Inferior parietal cortex (tissue), 1 donor: ENCODE results near the gene ATG13.
"Not testable (repeated sequence)": the region's sequence is repeated elsewhere in the genome, so short reads cannot be mapped to it uniquely, and the experiment has no call there.

Experiments
- DNase-seq: peaks from one replicate; pipeline ENCODE4 v3.0.0-alpha.2; 2016; ENCODE audit errors: extremely low spot score

Gene ATG13

DNA sequence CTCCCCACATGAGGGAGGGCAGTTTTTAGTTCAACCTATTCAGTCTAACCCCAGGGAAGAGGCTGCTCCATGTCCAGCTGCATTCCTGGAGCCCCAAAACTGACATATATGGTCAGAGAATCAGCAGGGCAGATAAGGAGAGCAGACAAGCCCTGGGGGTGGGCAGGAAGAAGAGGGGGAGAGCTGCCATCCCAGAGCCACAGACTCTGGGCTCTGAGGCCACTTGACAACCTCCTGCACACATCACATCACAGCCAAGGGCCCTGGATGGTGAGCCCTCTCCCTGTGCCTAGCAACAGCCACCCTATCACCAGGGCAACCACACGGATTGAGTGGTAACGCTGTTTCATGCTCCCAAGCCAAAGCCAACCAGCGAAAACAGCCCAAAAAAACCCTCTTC, 80.0 kb downstream of the ATG13 start:
- DNase-seq: peak; percentile 56

DNA sequence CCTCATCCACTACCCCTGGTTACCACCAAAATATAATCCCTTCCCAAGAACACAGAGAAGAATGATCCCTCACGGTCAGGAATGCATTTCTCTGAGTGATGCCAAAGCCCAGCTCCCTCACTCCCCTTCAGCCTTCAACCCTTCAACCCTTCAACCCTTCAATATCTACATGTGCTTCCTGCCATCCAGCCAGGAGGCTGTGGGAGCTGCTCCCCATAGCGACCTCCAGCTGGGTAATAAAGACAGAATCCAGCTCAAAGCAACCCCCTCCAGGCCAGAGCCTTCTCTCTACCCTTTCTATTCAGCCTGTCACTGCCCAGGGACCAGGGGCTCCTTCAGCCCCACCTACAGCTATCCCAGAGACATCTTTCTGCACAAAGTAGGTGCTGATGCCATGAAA, 80.4 kb downstream of the ATG13 start:
- DNase-seq: no peak

DNA sequence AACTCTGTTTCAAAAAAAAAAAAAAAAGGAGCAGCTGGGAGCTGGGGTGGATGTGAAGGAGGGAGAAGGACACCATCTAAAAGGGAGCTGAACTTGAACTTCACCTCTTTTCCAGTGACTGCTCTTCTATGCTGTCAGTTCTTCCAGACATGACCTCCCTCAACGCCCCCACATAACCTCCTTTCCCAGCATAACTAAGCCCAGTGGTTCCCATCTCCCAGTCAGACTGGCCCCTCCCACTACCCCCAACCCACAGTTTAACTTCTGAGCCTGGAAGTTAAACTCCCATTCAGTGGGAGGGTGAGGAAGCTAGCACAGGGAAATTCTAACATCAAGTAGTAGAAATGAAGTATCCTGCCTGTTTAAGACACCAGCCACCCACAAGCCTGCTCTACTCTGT, 81.2 kb downstream of the ATG13 start:
- DNase-seq: no peak

GRCh38 chr11:46700241-46701077, 83.1 kb downstream of the ATG13 start, which contains the start of the genes ARHGAP1 and ZNF408:
Gene ARHGAP1, minus strand, starts transcription at chr11:46700619. Its CDS starts 4,512 bp downstream, at chr11:46696107.
Gene ZNF408, plus strand, starts transcription at chr11:46701031. Its CDS starts 17 bp downstream, at chr11:46701048.
- DNase-seq: peak; percentile 97

DNA sequence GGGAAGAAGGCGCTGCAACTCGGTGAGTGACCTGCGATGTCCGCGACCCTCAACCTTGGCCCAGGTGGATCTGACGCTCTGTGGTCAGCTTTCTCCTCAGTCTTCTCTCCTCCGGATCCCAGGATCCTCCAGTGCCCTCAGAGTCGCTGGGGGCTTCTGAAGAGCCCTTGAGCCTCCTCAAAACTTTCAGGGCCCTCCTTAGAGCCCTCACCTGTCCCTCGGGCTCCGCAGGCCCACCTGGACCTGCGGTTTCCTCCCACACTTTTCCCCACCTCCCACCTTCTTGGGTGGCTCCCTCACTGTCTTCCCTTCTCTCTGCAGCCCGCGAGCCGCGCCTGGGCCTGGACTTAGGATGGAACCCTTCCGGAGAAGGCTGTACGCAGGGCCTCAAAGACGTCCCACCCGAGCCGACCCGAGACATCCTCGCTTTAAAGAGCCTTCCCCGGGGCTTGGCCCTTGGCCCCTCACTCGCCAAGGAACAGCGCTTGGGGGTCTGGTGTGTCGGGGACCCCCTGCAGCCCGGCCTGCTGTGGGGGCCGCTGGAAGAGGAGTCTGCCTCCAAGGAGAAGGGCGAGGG, 83.8 kb downstream of the ATG13 start:
- DNase-seq: no peak

DNA sequence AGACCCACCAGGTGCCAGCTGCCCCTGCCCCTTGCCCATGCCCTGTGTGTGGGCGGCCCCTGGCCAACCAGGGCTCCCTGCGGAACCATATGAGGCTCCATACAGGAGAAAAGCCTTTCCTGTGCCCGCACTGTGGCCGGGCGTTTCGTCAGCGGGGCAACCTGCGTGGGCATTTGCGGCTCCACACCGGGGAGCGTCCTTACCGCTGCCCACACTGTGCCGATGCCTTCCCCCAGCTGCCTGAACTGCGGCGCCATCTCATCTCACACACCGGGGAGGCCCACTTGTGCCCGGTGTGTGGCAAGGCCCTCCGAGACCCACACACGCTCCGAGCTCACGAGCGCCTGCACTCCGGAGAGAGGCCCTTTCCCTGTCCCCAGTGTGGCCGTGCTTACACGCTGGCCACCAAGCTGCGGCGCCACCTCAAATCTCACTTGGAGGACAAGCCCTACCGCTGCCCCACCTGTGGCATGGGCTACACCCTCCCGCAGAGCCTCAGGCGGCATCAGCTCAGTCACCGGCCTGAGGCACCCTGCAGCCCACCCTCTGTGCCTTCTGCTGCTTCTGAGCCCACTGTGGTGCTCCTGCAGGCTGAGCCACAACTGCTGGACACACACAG, 87.8 kb downstream of the ATG13 start:
- DNase-seq: no peak

GRCh38 chr11:46706886-46707285, 89.5 kb downstream of the ATG13 start:
- DNase-seq: no peak

GRCh38 chr11:46709351-46709750, 92.0 kb downstream of the ATG13 start:
- DNase-seq: not testable (repeated sequence)

- peak; percentile 63 for DNase-seq
Measured at GRCh38 chr11:46710821-46711269, 93.5 kb downstream of the ATG13 start.

DNA sequence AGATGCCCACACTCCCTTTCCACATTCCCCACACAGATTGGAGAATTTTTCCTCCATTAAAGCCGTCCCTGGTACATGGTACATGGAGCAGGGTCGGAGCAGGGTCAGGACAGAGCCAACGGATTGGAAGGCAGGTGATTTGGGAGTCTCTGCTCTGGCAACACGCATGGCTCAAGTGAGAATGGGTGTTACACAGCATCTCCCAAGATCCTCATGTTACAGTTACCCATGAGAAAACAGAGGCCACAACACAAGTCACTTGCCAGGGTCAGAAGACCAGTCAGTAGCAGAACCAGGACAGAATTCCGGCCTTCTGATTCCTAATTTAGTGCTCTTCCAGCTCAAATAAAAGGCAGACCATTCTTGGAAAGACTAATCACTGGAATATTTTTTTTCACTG, 94.0 kb downstream of the ATG13 start:
- DNase-seq: no peak

DNA sequence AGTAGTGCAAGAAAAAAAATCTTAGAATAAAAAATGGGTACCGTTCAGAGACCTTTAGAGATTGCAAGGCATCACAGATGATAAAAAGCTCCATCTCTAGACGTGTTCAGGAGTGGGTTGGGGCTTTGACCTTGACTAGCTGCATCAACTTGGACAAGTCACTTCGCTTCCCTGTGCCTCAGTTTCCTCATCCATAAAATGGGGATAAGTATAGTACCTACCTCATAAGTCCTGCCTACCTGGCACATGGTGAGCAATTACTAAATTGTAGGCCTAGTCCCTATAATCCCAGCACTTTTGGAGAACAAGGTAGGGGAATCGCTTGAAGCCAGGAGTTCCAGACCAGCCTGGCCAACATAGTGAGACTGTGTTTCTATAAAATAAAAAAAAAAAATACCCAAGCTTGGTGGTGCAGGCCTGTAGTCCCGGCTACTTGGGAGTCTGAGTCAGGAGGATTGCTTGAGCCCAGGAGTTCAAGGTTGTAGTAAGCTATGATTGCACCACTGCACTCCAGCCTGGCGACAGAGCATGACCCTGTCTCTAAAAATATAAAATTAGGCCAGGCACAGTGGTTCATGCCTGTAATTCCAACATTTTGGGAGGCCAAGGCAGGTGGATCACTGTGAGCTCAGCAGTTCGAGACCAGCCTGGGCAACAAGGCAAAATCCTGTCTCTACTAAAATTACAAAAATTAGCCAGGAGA, 95.7 kb downstream of the ATG13 start:
- no peak for DNase-seq

DNA sequence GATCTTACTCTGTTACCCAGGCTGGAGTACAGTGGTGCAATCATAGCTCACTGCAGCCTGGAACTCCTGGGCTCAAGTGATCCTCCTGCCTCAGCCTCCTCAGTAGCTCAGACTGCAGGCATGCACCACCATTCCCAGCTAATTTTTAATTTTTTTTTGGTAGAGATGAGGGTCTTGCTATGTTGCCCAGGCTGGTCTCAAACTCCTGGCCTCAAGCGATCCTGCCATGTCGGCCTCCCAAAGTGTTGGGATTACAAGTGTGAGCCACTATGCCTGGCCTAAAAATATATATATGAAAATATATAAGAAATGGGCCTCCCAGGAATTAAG, 100.4 kb downstream of the ATG13 start:
- not testable (repeated sequence) for DNase-seq

DNA sequence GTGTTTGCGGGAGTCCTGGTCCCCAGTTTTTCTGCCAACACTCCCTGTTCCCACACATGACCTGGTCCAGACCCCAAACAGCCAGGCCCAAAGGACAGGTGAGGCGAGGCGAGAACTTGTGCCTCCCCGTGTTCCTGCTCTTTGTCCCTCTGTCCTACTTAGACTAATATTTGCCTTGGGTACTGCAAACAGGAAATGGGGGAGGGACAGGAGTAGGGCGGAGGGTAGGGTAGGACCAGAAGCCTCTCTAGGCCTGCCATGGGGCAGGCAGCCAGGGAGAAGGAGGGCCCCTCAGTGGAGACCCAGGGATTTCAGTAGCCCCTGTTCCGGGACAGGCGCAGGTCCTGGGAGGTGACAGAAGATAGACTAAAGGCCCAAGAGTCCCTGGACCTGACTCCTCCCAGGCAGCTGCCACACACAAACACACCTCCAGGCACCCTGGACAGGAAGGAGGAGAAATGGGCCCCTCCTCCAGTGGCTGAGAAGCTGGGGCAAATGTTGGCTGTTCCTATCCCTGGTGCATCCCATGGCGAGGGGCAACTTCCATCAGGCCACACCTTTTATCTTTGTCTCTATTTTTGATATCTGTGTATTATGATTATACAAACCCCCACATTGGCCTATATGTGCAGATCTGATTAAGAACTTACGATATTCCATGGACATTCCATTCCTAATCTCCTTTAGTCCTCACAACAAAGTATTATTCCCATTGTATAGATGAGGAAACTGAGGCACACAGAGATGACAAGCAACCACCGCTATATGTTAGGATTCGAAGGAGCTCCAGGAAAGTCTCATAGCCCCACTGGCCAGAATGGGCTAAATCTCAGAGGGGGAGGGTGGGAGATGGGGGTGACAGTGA, 101.0 kb downstream of the ATG13 start:
- no peak for DNase-seq

GRCh38 chr11:46719048-46719542, 101.7 kb downstream of the ATG13 start, which contains the start of gene F2:
Gene F2, plus strand, starts transcription at chr11:46719213. Its CDS starts 23 bp downstream, at chr11:46719236.
- no peak for DNase-seq

DNA sequence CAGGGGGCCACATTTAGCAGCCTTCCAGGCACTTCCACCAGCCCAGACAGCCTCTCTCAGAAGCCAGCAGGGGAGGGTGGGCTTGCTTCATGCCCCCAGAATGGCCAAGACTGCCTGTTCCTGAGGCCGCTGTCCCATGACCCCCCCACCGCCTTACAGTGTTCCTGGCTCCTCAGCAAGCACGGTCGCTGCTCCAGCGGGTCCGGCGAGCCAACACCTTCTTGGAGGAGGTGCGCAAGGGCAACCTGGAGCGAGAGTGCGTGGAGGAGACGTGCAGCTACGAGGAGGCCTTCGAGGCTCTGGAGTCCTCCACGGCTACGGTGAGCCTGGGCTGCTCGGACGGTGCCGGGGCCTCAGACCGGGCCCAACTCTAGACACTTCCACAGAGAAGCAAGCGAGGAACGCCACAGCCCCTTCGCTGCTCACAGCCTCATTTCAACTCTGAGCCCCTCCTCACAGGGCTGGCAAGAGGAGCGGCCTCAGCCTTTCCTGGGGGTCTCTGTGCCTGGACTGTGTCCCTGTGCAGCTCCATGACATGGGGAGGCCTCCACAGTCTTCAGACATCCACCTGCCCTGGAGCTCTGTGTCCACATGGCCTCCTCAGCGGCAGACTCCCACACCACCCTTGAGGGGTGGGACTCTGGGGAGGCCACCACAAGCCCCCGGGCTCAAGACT, 102.3 kb downstream of the ATG13 start:
- no peak for DNase-seq

DNA sequence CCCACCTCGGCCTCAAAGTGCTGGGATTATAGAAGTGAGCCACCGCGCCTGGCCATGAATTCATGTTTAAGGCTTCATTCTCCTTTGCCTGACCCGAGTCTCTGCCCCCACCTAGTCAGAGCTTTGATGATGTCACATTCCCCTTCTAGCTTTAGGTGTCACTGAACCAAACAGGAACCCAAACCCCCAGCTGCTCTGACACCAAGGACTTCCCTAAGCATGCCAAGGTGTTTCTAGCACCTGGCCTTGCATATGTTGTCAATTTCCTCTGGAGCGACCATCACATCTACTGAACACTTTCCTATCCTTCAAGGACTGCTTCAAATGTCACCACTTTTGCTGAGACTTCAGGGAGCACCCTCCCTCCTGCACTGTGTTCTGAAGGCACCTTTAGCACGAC, 103.9 kb downstream of the ATG13 start:
- DNase-seq: no peak

DNA sequence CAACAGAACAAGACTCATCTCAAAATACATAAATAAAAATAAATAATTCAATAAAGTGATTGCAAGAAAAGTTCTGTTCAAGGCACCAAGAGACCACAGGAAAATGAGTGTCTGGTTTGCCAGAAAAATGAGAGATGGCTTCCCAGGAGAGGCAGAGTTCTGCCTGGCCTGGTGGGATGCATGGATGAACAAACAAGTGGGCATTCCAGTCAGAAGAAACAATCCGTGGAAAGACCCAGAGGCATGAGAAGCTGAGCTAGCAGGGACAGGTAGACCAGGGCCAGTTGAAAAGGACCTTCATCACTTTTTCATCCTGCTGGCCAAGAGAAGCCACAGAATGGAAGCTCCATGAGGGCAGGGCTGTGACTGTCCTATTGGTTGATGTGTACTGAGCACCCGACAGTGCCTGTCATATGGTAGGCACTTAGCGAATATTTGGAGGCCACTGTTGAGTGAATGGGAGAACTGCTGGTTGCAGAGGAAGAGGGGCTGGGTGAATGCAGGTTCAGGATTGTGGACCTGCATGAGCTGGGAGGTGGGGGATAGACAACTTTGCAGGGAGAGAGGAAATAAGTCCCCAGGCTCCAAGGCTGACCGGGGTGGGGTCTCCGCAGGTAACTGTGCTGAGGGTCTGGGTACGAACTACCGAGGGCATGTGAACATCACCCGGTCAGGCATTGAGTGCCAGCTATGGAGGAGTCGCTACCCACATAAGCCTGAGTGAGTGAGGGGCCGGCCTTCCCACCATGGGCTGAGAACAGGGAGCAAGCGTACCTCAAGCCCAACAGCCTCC, 105.4 kb downstream of the ATG13 start:
- no peak for DNase-seq

- no peak for DNase-seq
Measured at GRCh38 chr11:46723359-46723680, 106.0 kb downstream of the ATG13 start.

GRCh38 chr11:46724088-46724487, 106.7 kb downstream of the ATG13 start:
- DNase-seq: no peak
